Measurements from ENCODE around the gene ARID5B.

ARID5B gene

GRCh38 chr10:61984803-61985418 lies 83.4 kb downstream of the ARID5B start:
- H3K4me3 ChIP-seq (replicated peaks; ENCODE audit: low read depth, low read length), result no peak overlapping the region
- no peak for DNase-seq (ENCODE audit: low read depth)
- TF ChIP-seq CTCF (IDR thresholded peaks at IDR 0.05; ENCODE audit: low read length, missing control alignments), result no peak

GRCh38 chr10:61985715-61986114 lies 84.2 kb downstream of the ARID5B start:
- no peak for DNase-seq (ENCODE audit: low read depth)
- no peak for TF ChIP-seq CTCF (IDR thresholded peaks at IDR 0.05; ENCODE audit: low read length, missing control alignments)

GRCh38 chr10:61986382-61986781 lies 84.9 kb downstream of the ARID5B start:
- TF ChIP-seq CTCF (IDR thresholded peaks at IDR 0.05; ENCODE audit: low read length, missing control alignments), result no peak
- no peak for DNase-seq (ENCODE audit: low read depth)
- H3K4me3 ChIP-seq (replicated peaks; ENCODE audit: low read depth, low read length), result no peak overlapping the region

More at GRCh38 chr10:61985715-61986114, 84.2 kb downstream of the ARID5B start:
- H3K4me3 ChIP-seq (replicated peaks; ENCODE audit: low read depth, low read length), result no peak overlapping the region

- no peak for DNase-seq (ENCODE audit: low read depth)
- TF ChIP-seq CTCF (IDR thresholded peaks at IDR 0.05; ENCODE audit: low read length, missing control alignments), result no peak
- H3K4me3 ChIP-seq (replicated peaks; ENCODE audit: low read depth, low read length), result no peak overlapping the region
These were observed 85.4 kb downstream of the ARID5B start for GRCh38 chr10:61986788-61987492.

GRCh38 chr10:61987537-61987936 lies 86.0 kb downstream of the ARID5B start:
- DNase-seq (ENCODE audit: low read depth), result no peak
- TF ChIP-seq CTCF (IDR thresholded peaks at IDR 0.05; ENCODE audit: low read length, missing control alignments), result no peak
- H3K4me3 ChIP-seq (replicated peaks; ENCODE audit: low read depth, low read length), result no peak overlapping the region

GRCh38 chr10:61987951-61988379 lies 86.5 kb downstream of the ARID5B start:
- H3K4me3 ChIP-seq (replicated peaks; ENCODE audit: low read depth, low read length), result no peak overlapping the region
- no peak for DNase-seq (ENCODE audit: low read depth)
- TF ChIP-seq CTCF (IDR thresholded peaks at IDR 0.05; ENCODE audit: low read length, missing control alignments), result no peak
